HG03045 (cell line): Measurements from ENCODE around the gene TUBB4A.
A peak's percentile ranks its signal among the peaks of the same experiment; 100 is the strongest.
"Not testable (repeated sequence)": the region's sequence is repeated elsewhere in the genome, so short reads cannot be mapped to it uniquely, and the experiment has no call there.

Experiments
- ATAC-seq: cut with Tn5 transposase; IDR thresholded peaks from one replicate; pipeline ENCODE4 v1.9.1; 2021; ENCODE audit warnings: mild to moderate bottlenecking, moderate library complexity; ENCODE audit not compliant: unreplicated experiment

The TUBB4A gene

DNA sequence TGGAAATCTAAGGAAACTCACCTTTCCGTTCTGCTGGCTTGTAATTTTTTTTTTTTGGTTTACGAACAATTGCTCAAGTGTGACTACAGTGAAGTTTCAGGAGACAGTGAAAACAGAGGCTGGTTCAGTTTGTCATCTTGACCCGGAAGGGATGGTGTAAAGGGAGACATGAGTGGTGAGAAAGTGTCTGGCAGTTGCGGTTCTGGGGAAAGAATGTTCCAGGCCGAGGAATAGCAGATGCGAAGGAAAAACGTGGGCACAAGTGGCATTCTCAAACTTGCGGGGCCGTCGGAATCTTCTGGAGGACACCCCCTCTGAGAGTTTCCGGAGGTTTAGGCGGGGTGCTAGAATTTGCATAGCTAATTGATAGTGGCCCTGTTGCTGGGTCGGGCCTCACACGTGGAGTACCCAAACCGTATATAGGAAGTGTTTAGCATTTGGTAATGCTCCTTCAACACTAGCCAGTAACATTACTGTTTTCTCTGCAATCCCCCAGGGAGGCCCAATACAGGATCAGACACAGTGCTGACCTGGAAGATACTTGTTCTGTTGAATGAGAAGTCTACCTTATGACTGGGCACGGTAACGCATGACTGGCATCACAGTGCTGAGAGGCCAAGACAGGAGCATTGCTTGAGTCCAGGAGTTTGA, 25.9 kb upstream of the TUBB4A start:
- peak; percentile 28 for ATAC-seq

DNA sequence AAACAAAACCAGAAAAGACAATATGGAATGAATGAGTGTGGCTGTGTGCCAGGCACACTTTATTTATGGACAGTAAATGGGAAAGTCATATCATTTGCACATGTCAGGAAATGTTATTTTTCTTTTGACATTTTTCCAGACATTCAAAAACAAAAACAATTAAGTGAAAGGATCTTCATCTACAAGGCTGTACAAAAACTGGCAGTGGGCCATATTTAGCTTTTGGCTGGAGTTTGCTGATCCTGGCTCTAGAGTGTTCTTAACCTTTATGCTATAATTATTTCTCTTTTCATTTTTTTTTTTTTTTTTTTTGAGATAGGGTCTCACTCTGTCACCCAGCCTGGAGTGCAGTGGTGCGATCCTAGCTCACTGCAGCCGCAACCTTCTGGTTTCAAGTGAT, 22.2 kb upstream of the TUBB4A start:
- no peak for ATAC-seq

DNA sequence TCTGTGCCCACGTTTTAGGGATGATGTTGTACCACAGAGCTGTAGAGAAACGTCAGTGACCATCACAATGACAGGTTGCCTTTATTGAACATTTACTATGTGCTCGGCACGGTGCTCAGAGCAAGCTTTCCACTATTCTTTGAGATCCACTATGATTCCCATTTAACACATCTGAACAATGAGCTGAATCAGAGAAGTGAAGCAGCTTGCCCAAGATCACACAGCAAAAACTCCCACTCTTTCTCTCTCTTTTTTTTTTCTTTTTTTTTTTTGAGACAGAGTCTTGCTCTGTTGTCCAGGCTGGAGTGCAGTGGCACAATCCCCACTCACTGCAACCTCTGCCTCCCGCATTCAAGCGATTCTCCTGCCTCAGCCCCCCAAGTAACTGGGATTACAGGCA, 20.6 kb upstream of the TUBB4A start:
- no peak for ATAC-seq

DNA sequence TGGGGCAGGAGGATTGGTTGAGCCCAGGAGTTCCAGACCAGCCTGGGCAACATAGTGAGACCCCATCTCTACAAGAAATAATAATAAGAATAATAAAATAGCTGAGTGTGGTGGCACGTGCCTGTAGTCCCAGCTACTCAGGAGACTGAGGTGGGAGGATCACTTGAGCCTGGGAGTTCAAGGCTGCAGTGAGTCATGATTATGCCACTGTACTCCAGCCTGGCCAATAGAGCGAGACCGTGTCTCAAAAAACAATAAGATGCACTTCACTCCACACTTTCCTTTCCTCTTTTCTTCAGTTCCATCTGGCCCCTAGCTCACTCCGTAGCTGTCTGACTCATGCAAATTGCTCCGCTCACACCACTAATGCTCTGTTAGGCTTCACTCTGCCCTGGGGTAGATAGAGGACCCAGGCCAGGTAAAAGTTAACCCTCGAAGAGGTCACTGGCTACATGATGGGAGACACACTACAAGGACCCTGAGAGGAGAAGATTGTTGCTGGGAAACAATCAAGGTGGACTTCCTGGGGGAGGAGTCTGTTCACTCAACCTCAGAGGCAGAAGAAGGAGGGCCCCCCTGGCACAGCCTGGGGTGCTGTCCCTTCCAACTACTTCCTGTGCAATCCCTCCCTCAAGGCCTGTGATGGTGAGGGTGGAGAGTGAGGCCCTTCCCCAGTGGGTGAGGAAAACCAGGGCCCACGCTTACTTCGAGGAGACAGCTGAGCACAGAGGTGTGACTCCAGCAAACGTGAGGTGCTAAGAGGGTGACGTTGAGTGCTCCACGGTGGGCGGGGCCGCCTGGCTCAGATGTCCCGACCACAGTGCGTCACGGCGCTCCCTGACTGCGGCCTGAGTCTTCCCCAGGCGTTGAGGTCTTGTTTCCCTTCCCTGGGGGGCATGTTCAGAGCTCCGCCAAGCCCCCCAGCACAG, 19.9 kb upstream of the TUBB4A start:
- peak; percentile 41 for ATAC-seq

DNA sequence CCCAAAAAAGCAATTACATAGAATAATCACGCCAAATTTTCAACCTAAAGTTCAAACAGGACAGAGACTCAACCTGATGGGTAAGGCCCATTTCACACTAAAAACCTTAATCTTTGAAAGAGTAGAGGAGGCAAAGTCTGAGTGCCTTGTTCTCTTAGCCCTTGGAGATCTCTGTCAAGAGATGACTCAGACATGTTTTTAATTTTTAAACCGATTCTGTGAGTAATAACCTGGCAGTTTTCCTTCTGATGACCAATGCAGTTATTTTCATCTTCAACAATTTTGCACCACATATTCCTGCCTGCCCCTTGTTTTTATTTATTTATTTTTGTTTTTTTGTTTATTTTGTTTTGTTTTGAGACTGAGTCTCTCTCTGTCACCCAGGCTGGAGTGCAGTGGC, 17.2 kb upstream of the TUBB4A start:
- no peak for ATAC-seq

DNA sequence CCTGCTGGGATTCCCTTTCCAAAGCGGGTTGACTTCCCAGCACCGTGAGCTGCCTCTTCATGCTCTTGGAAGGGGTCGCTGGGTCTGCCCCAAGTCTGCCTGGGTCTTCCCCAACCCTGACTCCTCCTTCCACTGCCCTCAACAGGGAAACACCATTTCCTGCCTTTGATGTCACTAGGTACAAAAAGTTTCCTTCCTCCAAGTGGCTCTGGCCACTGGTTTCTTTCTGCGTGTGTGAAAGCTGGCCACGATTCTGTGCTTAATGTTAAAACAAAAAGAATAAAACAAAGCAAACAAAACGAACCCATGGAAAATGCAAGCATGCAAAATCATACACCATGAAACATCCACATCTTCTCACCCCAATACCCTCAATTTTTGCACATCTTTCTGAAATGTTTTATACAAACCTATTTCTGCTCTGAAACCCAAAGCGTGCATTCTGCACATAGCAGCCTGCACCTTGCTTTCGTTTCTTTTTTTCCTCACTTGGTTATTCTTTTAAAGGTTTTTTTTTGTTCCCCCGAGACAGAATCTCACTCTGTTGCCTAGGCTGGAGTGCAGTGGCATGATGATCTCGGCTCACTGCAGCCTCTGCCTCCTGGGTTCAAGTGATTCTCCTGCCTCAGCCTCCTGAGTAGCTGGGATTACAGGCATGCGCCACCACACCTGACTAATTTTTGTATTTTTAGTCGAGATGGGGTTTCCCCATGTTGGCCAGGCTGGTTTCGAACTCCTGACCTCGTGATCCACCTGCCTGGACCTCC, 16.2 kb upstream of the TUBB4A start:
- ATAC-seq: no peak

DNA sequence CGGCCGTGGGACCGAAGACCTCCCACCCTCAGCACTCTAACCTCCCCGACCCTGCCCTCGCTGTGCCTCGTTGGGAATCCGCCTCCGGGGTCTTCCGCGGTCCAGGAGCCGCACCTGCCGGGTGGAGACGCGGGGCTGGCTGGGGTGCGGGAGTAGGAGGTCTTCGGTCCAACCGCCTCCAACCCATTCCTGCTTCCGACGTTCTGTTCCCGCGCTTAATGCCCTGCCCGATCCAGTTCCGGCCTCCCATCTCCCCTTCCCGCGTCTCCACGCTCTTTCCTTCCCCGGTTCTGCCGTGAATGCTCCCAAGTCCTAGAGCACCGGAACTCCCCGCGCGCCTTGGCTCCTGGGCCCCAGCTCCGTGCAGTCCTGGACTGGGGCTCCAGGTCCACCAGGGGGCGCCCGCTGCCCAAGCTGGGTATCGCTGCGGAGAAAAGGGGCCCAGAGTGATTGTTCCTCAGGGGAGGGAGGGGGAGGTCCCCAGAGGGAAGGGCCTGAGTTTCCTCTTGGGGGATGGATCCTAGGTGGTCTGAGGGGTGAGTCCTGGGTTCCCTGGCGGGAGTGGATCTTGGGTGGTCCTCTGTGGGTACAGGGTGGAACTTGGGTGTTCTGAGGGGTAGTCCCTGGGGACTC, 14.7 kb upstream of the TUBB4A start:
- ATAC-seq: peak; percentile 51

DNA sequence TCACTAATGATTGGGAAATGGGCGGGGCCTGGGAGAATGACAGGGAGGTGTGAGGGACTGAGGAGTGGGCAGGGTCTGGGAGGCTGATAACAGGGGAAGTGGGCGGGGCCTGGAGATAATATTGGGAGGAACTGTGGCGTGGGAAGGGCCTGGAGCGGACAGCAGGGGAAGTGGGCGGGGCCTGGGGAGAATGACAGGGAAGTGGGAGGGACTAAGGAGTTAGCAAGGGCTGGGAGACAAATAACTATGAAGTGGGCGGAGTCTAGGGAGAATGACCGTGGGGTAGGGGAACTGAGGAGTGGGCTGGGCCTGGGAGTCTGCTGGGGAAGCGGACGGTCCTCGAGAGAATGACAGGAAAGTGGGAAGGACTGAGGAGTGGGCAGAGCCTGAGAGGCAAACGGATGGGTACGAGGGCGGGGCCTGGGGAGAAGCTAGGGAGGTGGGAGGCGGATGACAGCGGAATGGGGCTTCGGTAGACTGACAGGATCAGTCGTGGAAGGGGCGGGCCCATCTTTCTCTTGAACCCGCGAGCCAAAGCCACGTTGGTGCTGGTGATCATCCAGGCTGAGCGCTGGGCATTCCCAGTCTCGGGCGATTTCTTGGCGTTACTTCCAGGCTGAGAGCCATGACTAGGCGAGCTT, 14.0 kb upstream of the TUBB4A start:
- ATAC-seq: peak; percentile 47

DNA sequence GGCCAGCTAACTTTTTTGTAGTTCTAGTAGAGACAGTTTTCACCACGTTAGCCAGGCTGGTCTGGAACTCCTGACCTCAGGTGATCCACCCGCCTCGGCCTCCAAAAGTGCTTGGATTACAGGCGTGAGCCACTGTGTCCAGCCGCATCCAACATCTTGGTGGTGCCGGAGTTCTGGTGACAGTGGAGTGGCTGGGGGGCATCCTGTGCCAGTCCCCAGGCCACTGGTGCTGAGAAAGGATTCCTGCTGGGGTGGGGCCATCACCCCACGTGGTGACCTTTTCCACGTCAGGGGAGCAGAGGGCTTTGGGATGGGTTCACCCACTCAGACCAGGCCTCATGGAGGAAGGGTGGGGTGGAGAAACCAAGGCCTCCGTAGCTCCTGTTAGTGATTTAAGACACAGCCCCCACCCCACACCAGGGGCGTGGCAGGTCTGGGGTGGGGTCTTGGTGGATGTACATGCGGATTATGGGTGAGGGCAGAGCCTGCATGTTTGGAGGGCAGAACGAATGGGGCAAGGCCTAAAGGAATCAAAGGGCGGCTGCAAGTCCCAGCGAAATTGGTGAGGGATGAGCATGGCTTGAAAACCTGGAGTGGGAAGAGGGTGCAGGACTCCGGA, 12.9 kb upstream of the TUBB4A start:
- no peak for ATAC-seq

DNA sequence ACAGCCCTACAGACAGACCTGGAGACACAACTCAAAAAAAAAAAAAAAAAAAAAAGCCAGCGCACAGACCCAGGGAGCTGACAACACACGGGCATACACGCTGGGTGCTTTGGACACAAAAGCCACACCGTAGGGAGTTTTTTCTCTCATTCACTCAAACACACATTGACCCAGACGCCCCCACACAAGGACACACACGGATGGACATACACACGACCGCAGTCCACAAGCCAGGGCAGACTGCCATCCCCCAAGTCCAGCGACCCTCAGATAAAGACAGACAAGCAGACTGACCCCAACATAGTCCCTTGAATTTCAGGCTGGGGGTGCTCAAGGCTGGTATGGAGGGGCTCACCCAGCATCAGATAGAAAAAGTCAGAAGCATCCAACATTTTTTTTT, 12.0 kb upstream of the TUBB4A start:
- no peak for ATAC-seq

DNA sequence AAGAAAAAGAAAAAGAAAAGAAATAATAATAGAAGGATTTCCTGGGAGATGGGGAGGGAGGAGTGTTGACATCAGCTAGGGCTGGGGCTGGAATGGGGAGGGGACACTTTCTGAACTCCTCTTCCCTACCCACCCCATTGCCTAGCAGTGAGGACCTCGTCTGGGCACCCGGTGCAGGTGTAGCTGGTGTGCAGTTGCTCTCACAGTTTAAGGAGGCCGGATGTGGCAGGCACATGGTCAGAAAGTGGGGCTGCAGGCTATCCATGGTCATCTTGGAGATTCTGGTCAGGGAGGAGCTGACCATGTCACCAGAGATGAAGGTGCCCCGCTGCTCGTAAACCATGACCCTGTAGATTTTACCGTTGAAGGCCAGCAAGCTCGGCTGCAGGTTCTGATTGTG, 8.5 kb upstream of the TUBB4A start:
- ATAC-seq: no peak

DNA sequence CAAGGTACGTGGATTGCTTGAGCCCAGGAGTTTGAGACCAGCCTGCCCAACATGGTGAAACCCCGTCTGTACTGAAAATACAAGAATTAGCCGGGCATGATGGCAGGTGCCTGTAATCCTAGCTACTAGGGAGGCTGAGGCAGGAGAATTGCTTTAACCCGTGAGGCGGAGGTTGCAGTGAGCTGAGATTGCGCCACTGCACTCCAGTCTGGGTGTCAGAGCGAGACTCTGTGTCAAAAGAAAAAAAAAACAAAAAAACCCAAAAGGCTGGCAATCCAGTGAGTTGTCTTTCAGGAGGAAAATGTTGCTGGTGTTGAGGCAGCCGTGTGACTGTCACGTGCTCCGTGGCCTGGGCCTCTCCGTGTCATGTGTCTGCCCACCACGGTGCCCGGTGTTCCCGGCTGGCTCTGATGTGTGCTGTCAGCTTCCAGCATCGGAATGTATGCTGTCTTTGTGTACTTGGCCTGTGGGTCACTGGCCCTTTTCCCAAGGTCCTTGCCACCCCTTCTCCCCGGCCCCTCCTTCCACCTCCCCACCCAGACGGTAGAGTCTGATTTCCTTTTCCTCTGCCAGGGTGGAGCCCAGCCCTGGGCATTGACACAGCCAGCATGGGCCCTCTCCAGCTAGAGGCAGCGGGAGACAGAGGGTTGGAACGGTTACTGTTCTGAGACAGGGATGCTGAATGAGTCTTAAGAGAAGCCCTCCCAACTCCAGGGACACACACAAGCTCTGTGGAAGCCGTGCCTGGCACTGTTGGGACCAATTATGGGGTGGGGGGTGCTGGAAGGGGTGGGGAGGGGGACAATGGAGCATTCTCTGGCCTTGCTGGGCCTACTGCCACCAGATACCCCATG, 7.2 kb upstream of the TUBB4A start:
- no peak for ATAC-seq

DNA sequence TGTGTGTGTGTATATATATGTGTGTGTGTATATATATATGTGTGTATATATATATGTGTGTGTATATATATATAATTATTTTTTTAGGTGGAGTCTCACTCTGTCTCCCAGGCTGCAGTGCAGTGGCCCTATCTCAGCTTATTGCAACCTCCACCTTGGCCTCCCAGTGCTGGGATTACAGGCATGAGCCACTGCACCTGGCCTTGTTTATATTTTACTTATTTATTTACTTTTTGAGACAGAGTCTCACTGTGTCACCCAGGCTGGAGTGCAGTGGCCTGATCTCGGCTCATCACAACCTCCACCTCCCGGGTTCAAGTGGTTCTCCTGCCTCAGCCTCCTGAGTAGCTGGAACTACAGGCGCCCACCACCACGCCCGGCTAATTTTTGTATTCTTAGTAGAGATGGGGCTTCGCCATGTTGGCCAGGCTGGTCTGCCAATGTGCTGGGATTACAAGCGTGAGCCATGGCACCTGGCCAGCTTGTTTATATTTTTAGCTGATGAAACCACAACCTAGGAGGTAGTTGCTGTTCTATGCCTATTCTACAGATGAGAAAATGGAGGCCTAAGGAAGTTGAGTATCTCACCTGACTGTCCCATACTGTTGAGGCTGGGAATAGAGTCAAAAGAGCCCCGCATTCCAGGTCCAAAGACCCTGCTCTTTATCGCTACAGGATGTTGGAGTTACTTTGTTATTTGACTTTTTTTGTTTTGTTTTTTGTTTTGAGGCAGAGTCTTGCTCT, 6.1 kb upstream of the TUBB4A start:
- ATAC-seq: not testable (repeated sequence)

DNA sequence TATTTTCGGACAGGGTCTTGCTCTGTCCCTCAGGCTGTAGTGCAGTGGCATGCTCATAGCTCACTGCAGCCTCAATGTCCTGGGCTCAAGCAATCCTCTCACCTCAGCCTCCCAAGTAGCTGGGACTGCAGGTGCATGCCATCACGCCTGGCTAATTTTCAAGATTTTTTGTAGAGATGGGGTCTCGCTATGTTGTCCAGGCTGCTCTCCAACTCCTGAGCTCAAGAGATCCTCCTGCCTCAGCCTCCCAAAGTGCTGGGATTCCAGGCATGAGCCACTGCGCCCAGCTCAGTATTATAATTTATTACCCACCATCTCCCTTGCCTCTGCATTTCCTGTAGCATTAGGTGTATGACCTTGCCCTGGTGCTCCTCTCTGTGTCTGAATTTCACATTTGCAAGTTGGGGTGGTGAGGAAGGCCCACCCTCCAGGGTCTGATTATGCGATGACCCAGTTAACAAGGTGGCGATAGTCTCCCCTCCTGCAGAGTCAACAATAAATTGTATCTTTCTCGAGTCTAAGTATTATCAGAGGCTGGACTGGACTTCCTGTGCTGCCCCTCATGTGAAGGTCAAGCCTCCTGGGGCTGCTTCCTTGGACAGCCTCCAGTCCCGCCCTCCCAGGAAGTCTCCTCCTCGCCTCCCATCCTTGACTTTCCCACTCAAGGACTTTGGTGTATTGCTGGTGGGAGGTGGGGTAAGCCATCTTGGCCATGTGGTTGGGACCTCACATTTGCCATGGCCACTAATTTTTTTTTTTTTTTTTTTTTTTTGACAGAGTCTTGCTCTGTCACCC, 1.5 kb upstream of the TUBB4A start:
- no peak for ATAC-seq

DNA sequence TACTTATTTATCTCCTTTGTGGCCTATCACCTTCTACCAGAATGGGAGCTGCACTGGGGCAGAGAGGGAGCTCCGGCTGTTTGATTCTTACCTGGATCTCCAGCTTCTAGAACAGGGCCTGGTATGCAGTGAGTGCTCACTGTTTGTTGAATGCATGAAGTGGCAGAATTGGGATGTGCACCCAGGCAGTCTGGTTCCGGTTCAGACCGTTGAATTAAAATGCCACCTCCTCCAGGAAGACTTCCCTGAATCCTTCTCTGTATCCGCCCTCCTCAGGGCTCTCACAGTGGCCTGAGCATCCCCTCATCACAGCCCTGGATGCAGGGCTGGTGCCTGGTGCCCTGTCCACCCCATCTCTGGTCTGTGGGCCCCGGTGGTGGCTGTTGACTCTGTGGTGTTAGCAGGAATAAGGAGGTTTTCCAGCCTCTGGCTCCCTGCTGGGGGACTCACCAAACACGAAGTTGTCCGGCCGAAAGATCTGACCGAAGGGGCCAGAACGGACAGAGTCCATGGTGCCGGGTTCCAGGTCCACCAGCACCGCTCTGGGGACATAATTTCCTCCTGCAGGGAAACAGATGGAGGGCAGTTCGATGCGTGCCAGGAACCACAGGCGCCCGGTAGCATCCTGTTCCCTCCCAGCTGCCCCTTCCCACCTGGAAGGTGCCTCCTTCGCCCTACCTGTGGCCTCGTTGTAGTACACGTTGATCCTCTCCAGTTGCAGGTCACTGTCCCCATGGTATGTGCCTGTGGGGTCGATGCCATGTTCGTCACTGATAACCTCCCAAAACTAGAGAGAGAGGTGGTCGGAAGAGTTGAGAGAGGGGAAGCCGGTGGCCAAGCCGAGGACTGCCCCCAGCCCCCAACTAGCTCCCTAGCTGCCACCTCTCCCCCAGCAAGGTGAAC, 1.0 kb downstream of the TUBB4A start:
- no peak for ATAC-seq

DNA sequence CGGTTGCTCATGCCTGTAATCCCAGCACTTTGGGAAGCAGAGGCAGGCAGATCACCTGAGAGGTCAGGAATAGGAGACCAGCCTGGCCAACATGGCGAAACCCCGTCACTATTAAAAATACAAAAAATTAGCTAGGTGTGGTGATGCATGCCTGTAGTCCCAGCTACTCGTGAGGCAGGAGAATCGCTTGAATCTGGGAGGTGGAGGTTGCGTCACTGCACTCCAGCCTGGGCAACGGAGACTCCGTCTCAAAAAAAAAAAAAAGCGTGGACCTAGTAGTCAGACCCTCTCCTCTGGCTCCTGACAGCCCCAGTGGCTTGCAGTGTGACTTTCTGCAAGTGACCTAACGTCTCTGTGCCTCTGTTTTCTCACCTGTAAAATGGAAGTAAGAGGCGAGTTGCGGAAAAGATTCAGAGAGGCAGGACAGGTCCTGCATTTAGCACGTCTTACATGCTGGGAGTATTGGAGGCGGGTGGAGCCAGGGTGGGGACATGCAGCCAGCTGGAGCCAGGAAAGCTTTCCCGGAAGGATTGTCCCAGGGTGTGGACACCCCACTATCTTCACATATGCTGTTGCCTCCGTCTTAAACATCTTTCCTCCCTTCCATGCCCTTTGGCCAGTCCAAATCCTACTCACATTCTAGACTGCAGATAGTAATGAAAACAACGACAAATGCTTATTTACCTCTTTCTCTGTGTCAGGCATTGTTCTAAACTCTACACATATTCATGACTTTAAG, 2.9 kb downstream of the TUBB4A start:
- no peak for ATAC-seq
